Measurements from ENCODE around the gene DLD.
"Not testable (repeated sequence)": the region's sequence is repeated elsewhere in the genome, so short reads cannot be mapped to it uniquely, and the experiment has no call there.

The DLD gene

DNA sequence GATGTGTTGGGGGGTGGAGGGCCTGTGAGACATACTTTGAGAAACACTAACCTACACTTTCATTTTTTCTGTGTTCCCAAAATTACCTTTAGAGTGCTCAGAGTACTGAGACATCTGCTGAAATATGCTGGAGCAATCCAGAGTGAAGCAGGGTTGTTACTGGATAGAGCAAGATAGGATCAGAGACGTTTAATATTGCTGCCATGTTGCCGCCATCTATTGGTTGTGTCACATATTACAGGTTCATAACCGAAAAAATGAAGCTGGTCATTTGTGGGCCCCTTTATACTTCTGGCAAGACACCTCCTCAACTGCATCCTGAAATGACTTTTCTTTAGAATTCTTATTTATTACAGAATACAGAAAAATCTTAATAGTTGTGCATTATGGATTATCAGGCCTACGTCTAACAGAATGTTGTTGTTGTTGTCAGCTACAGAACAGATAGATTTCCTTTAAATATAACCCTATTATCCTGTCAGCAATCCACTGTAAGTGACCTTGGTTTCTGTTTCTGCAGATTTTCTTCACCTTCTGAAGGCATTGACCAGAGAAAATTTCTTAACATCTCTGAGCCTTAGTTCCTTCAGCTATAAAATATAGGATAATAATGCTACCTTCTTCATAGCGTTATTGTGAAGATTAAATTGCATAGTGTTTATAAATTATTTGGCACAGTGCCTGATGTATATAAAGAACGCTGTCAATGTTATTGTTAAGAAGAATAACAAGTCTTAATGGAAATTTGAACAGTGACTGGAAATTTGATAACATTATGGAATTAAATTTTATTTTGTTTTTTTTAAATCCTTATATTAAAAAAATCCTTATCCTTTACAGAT is 16.2 kb upstream of the DLD start:
- DNase-seq (ENCODE audit: low read depth in 2 of 2), result peak in 1 of 2 donors; percentile 32

DNA sequence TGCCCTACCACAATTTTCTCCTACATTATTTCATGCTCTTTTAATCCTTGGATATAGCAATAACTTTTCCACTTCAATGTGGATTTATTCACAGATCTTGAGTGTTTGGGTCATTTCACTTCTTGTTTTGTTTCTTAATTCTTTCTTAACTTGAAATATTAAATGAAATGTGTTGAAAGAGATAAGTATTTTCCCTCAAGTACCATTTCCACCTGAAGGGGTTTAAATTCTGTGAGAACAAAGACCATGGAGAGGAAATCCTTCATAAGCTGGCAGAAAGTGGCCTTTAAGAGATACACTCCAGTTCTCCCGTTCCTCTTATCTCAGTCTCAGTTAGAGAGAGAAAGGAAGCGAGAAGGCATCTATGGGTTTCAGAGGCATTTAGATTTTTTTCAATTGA is 14.1 kb upstream of the DLD start:
- DNase-seq (ENCODE audit: low read depth in 2 of 2), result no peak

DNA sequence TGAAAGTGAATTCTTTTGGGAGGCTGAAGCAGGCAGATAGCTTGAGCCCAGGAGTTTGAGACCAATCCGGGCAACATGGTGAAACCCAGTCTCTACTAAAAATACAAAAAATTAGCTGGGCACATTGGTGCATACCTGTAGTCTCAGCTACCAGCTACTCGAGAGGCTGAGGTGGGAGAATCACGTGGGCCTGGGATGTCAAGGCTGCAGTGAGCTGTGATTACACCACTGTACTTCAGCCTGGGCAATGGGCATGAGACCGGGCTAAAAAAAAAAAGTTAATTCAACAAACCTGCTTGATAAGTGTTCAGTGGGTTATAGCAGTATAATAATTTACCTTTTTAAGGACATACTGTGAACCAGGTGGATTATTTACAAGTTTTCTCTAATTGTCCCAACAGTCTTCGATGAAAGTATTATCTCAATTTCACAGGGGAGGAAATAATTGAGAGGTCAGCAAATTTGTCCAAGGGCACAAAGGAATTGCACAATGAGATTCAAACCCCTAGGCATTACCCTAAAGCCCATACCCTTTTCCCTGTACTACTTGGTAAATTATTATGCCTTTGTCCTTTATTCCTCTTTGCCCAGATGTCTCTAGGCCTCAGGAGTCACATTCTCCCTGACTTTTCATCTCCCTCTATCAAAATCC is 13.1 kb upstream of the DLD start:
- DNase-seq (ENCODE audit: low read depth in 2 of 2), result no peak

DNA sequence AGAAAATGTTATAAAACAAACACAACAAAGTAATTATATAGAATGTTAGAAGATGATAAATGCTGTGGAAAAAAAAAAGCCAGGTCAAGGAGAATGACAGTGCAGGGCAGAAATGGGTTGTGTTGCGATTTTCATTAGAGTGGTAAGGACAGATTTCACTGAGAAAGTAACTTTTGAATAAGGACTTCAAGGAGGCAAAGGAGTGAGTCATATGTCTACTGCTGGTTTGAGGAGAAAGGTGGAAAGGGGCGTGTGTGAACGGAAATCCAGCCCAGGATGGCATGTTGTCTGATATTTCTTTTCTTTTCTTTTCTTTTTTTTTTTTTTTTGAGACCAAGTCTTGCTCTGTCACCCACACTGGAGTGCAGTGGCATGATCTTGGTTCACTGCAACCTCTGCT is 12.3 kb upstream of the DLD start:
- DNase-seq (ENCODE audit: low read depth in 2 of 2), result no peak

DNA sequence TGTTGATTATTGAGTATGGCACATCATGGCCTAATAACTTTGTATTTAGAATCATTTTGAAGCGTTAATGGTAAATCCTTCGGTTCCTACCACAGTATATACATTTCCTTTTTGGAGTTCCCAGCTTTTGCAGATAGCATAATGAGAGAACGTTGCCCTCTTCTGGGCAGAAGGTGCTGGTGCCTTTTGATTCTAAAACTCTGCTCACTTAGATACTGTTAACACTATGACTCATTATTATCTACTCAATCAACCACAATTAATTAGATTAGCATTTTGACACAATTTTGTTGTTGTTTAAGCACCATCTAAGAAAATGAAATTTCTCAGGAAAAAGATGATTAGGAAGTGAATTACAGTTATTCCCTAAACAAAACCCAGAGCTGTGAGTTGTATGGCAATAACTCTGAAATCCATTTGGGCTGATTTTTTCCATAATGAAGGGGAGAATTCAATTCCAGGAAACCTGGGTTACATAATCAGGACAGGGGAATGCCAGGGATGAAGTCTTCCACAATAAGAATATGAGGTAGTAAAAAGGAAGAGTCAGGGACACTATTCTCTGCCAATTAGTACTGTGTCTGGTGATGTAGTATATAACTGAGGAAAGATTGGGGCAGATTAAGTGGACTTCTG is 11.5 kb upstream of the DLD start:
- no peak for DNase-seq (ENCODE audit: low read depth in 2 of 2)

DNA sequence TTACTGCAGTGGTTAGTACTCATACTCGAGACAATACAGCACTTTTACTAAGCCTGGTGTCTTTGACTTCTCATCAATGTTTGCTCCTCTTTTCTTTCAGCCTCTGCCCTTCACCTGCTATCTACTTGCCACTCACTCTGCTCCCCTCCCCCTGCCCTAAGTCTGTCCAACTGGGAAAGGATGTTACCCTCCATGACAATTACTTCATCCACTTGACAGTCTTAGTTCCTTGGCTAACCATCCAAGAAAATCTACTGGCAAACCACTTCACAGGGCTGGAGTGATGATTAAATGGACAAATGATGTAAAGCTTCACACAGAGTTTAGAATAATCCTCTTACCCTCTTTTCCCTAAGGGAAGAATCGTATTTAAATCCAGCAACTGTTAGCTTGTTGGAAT is 8.2 kb upstream of the DLD start:
- no peak for DNase-seq (ENCODE audit: low read depth in 2 of 2)

DNA sequence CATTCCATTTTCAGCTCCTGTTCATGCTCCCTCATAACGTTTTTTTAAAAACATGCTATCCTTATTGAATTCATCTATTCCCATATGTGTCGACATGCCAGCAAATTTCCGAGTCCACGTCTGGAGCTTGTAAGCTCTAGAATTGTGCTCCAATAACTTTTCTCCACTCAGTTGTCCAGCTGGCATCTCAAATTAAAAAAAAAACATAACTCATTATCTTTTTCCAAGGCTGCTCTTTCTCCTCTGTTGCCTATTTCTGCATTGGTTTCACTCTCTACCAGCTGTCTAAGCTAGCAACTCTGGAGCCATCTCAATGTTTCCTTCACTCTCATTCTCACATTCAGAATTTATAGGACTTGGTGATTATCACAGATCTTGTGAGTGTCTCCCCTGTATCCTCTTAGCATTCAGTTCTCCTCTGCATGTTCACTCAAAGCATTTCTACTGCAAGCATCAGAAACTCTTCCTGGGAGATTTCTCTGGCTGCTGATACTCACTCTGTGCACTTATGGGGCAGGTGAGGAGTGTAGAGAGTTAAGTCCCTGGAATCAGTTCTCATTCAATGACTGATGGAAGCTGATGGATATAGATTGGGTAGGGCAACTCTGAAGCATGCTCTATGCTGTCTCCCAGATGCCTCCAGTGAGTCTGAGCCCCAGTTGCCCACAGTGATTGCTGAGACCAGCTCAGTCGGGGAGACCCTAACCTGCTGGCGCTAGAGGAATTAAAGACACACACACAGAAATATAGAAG is 6.7 kb upstream of the DLD start:
- no peak for DNase-seq (ENCODE audit: low read depth in 2 of 2)

DNA sequence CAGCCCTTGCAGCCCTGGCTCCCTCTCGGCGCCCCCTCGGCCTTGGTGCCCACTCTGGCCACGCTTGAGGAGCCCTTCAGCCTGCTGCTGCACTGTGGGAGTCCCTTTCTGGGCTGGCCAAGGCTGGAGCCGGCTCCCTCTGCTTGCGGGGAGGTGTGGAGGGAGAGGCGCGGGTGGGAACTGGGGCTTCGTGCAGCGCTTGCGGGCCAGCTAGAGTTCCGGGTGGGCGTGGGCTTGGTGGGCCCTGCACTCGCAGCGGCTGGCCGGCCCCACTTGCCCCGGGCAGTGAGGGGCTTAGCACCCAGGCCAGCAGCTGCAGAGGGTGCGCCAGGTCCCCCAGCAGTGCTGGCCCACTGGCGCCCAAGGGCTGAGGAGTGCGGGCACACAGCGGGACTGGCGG is 3.2 kb upstream of the DLD start:
- not testable (repeated sequence) for DNase-seq (ENCODE audit: low read depth in 2 of 2)

DNA sequence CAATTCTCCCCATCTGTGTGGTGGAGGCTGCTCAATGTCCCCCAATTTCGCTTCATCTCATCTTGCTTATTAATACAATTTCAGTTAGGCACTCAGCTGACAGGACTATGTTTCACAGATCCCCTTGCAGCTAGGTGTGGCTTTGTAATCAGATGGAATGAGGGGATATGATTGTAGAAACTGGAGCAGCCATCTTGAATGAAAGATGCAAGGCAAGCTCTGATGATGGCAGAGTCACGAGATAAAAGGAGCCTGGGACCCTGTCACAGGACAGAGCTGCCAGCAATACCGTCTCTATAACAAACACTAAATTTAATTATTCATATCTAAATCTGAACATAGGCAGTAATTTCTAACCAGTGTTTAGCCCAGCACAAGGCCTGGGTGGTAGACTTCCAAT is 991 bp upstream of the DLD start:
- no peak for DNase-seq (ENCODE audit: low read depth in 2 of 2)

DNA sequence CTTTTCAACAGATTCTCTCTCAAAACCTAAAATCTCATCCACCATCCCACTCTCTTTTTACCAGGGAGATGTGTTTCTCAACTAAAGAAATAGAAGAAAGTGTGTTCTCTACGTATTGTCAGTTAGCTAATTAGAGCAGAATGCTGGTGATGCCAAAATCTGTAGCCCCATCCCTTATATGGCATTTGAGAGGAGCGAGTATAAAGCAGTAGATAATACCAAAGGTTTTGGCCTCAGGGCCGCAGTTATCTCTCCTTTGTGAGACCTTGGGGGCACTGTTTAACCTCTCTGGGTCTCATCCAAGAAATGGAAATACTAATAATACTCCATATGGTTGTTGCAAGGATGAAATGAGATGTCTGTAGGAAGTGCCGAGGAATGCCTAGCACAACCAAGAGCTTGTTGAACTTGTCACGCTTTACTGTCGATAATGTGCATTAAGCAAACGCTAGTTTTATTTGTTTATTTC is 456 bp upstream of the DLD start:
- DNase-seq (ENCODE audit: low read depth in 2 of 2), result no peak

DNA sequence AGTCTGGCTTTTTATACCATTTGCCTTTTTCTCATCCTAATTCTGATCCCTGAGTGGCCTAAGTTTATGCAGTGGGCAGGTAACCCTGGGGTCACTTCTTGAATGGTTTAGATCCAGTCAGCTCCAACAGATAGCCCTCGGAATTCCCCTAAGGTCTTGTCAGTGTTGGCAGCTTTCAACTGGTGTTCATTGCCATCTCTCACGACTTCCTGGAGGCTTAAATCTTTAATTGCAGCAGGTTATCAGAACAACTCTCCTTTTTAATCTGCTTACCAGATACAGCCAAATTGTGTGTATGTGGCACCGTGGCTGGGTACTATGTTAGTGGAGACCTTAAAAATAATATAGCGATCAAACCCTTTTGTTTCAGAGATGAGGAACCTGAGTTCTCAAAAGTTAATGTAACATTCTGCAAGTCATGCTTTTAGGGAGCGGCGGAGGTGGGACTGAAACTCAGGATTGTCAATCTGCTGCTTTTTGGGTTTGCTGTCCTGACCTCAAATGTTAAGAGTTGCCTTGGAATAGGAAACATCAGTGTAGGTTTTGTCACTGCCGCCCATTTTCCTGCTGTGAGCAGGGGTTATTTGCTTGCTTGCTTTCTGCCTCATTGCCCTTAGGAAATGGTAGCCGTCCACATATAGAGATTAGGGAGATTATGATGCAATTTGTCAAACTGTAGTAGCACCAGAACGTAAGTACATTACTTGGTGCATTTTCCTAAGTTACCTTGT is 818 bp downstream of the DLD start:
- DNase-seq (ENCODE audit: low read depth in 2 of 2), result no peak

DNA sequence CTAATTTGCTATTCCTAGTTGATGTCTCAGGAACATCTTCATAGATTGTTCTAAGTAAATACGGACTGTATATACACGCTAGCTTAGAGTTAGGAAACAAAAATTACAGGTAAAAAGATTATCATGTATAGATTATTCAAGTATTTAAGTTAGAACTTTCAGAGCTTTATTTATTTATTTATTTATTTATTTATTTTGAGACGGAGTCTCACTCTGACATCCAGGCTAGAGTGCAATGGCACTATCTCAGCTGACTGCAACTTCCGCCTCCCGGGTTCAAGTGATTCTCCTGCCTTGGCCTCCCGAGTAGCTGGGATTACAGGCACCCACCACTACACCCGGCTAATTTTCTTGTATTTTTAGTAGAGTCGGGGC is 1.4 kb downstream of the DLD start:
- not testable (repeated sequence) for DNase-seq (ENCODE audit: low read depth in 2 of 2)

DNA sequence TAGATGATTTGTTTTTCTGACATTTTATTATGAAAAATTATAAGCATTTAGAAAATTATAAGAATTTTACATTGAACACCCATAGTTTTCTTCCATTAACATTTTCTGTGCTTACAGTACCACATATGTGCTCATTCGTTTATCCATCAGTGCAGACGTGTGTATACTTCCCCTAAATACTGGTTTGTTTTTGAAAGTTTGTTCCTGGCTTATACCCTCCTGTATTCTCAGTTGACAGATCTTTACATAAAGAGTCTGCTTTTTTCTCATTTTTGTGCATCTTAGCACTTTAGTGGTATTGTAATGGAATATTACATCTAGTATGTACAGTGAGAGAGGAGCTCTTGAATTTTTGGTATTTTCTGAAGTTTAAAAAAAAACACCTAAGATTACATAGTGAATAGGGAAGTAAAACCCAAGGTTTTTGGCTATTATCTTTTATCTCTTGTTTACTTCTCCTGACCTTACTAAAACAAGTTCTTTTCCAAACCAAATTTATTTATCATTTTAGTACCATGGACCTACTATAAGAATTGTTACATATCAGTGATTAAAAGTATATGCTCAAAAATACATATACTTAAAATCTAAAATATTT is 8.1 kb downstream of the DLD start:
- DNase-seq (ENCODE audit: low read depth in 2 of 2), result no peak

DNA sequence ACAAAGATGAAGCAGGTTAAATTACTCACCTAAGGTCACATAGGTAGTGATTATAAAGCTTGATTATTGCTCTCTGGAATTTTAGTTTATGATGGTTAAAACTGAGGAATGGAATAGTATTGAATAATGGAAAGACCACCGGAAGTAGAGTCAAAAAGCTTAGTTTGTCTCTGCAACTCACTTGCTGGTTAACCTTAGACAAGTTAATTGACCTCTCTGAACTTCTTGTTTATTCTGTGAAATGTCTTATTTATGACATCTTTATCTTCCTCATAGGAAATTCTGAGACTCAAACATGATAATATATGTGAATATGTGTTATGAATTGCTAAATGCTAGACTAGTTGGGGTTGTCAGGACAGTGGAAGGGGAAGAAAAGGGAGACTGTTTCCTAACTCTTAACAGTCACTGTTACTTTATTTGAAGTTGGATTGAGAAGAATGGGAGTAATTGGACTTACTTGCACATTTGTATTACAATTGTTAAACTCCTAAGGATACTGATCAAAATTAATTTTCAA is 9.6 kb downstream of the DLD start:
- DNase-seq (ENCODE audit: low read depth in 2 of 2), result no peak

DNA sequence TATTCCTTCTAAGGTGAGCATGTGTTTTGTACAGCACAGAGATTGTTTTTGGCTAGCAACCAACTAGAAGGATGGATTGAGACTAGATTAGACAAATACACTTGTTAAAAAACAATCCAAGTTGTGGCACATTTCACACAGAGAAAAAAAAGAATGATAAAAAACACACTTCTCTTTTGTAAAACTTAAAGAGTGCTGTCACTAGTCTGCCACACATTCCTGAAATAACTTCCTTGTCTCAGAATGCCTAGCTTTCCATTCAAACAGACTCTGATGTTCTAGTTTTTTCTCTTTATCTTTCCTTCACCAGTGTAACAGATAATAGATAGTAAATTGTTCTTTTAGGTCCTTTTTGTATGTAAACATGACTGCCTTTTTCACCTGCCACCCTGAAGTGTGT is 11.4 kb downstream of the DLD start:
- DNase-seq (ENCODE audit: low read depth in 2 of 2), result no peak

DNA sequence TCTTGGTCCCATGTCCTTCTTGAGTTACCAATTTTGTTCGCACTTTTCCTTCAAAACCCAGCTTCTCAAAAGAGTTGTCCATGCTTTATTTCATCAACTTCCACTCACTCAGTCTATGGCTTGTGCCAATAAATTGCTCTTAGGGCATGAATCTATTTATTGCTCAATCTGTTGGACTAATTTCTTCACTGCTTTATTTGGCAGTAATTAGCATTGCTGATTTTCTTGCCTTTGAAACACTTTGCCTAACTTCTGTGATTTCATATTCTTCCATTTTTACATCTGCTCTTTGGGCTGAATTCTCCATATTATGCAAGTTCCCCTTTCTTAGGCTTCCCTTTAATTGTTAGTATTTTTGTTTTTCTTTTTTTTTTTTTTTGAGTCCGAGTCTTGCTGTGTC is 16.8 kb downstream of the DLD start:
- DNase-seq (ENCODE audit: low read depth in 2 of 2), result no peak

DNA sequence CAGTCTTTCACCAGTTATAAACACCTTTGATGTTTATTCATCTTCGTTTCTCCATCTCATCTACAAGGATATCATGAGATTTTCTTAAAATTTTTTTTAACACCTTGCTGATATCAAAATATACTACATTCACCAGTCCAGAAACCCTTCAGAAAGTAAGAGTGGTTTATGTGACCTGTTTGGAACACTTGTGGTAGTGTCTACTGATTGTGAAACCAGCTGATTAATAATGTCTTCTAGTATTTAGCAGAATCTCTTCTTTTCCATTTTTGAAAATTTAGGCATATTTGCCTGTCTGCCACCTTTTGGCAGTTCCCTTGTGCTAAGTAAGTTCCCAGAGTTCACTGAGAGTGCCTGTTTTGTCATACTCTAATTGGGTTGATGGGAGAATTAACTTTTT is 18.5 kb downstream of the DLD start:
- no peak for DNase-seq (ENCODE audit: low read depth in 2 of 2)

DNA sequence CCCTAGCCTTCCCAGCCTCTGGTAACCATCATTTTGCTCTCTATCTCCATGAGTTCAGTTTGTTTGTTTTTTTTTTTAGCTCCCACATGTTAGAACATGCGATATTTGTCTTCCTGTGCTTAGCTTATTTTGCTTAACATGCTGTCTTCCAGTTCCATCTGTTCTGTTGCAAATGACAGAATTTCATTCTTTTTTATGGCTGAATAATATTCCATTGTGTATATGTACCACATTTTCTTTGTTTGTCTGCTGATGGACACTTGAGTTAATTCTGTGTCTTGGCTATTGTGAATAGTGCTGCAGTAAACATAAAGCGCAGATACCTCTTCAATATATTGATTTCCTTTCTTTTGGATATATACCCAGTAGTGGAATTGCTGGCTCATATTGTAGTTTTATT is 21.0 kb downstream of the DLD start:
- no peak for DNase-seq (ENCODE audit: low read depth in 2 of 2)

DNA sequence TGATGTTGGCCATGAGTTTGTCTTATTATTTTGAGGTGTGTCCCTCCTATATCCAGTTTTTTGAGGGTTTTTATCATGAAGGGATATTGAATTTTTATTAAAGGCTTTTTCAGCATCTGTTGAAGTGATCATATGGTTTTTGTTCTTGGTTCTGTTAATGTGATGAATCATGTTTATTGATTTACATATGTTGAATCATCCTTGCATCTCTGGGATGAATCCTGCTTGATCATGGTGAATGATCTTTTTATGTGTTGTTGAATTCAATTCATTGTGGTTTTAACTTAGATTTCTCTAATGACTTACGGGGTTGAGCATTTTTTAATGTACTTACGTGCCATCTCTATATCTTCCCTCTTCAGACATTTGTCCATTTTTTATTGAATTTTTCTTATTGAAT is 22.9 kb downstream of the DLD start:
- DNase-seq (ENCODE audit: low read depth in 2 of 2), result no peak

DNA sequence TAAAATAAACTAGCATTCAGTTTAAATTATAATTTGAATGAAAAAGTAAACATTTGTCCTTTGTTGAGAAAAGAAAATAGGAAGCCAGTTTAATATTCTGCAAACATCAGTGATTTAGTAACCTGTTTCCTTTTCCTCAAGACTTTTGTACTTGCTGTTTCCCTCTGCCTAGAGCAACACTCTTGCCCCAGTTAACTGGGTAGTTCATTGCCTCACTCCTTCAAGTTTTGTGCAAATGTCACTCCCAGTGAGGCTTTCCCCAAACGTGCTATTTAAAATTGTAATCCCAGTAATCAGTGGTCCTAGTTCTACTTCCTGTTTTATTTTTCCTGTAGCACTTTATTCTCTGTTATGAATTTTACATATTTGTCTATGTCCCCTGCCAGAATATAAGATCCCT is 23.8 kb downstream of the DLD start:
- DNase-seq (ENCODE audit: low read depth in 2 of 2), result no peak

DNA sequence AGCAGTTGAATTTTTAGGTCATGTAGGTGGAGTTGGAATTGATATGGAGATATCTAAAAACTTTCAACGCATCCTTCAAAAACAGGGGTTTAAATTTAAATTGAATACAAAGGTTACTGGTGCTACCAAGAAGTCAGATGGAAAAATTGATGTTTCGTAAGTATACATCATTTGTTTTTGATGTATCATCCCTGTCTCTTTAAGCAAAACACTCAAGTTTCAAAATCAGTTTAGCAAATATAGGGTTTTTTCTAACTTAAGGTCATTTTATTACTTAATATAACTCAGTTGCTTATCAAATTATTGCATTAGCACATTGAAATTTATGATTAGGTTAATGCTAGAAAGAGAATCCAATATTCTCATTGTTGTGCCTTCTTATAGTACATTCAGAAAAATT is 24.6 kb downstream of the DLD start:
- DNase-seq (ENCODE audit: low read depth in 2 of 2), result no peak

All from stimulated activated CD4-positive, alpha-beta T cell treated with anti-CD3 and anti-CD28 coated beads, Interleukin-15, amount 100 ng/mL, for 48 hours (primary cell).